ENCODE results near the gene ANTKMT.

Gene ANTKMT

GRCh38 chr16:733382-734207, 12.6 kb downstream of the ANTKMT start:
- Histone ChIP-seq H3K27me3 (ENCODE audit: insufficient read depth, low read length) (no peaks in the 10 kb centered on the region), H3K4me1 (ENCODE audit: insufficient read depth, low read length) (0 out of 2 replicates have a peak, but pooled peaks cover 5% of the 10 kb centered on the region), H3K27ac (ENCODE audit: low read depth, low read length) (no peak overlapping the region), H3K9ac (ENCODE audit: low read depth, low read length) (no peak overlapping the region), H3K36me3 (ENCODE audit: insufficient read depth, low read length) (peaks cover 27% of the 10 kb centered on the region), H3K9me3 (ENCODE audit: insufficient read depth, low read depth, low read length) (no peaks in the 10 kb centered on the region), H3K4me3 (ENCODE audit: low read length) (no peak overlapping the region)
- 87% methylated on average over 34 of the region's 34 CpGs for WGBS

DNA sequence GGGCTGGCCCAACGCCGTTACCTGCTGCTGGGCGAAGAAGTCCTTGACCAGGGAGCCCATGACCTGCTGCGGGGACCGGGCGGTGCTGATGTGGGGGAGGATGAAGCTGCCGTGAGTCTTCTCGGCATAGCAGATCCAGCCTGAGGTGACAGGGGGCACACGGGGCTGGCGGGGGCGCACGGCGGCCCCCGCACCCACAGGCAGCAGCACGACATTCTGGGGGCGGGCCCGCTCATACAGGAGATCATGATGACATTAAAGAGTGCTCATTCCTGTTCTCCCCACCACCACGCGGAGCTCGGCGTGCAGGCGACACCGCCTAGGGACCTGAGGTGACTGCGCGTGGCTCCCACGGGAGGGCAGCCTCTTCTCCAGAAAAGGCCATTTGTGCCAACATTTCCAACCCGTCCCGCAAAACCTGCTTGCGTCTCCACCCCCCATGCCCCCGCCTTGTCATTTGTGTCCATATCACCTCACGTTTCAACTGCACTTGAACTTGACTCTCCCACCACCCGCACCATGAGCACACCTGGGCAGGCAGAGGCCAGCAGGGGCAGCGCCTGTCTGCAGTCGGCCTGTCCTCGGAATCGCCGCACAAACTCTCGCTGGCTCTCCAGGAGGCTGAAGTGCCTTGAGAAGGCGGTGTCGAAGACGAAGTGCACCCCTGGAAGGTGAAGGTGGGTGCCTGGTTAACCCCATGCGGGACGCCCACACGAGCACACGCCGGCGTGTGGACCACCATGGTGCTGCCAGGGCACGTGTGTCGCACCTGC, 13.4 kb downstream of the ANTKMT start:
- Histone ChIP-seq H3K9ac (ENCODE audit: low read depth, low read length) (no peak overlapping the region), H3K9me3 (ENCODE audit: insufficient read depth, low read depth, low read length) (no peaks in the 10 kb centered on the region), H3K4me1 (ENCODE audit: insufficient read depth, low read length) (0 out of 2 replicates have a peak, but pooled peaks cover 5% of the 10 kb centered on the region), H3K36me3 (ENCODE audit: insufficient read depth, low read length) (peaks cover 27% of the 10 kb centered on the region), H3K4me3 (ENCODE audit: low read length) (no peak overlapping the region), H3K27me3 (ENCODE audit: insufficient read depth, low read length) (no peaks in the 10 kb centered on the region), H3K27ac (ENCODE audit: low read depth, low read length) (no peak overlapping the region)
- WGBS, result 94% methylated on average over 49 of the region's 49 CpGs

DNA sequence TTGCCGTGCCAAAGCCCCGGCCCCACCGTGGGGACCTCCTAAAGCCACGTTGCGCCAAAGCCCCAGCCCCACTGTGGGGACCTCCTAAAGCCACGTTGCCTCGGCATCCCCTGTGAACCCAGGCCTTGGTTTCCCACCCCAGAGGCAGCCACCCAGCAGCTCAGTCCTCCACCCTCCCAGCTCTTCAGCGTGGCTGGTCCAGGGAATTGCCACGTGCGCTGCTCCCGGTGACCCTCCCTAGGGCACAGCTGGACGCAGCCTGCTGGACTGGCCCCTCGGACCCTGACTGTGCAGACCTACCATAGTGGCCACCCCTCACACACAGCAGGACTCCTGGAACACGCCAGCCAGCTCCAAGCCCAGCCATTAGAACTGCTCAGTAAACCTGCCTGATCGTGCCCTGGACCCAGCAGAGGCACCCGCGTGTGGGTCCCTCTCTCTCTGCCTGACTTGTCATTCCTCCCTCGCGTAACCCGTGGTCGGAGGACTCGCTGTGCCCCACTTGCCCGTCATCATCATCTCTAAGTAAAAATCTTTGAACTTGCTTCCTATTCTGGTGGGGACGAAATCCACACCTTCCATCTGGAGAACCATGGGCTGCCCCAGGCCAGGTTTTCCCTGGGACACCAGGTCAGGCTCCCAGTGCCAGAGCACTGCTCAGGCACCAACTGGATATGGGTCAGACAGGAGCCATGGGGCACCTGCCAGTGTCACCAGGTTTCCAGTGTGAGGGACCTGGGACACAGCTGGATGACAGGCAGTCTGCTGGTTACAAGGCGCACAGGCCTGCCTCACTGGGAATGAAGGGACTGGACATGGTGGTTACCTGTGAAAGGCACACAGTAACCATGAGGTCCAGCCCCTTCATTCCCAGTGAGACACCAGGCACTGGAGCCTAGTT, 14.3 kb downstream of the ANTKMT start:
- Histone ChIP-seq H3K9ac (ENCODE audit: low read depth, low read length) (no peak overlapping the region), H3K27me3 (ENCODE audit: insufficient read depth, low read length) (no peaks in the 10 kb centered on the region), H3K9me3 (ENCODE audit: insufficient read depth, low read depth, low read length) (no peaks in the 10 kb centered on the region), H3K27ac (ENCODE audit: low read depth, low read length) (no peak overlapping the region), H3K4me1 (ENCODE audit: insufficient read depth, low read length) (0 out of 2 replicates have a peak, but pooled peaks cover 5% of the 10 kb centered on the region), H3K4me3 (ENCODE audit: low read length) (no peak overlapping the region), H3K36me3 (ENCODE audit: insufficient read depth, low read length) (peaks cover 27% of the 10 kb centered on the region)
- 96% methylated on average over 25 of the region's 25 CpGs for WGBS

GRCh38 chr16:735982-736453, 15.1 kb downstream of the ANTKMT start:
- 96% methylated on average over 13 of the region's 13 CpGs for WGBS
- Histone ChIP-seq H3K4me1 (ENCODE audit: insufficient read depth, low read length) (0 out of 2 replicates have a peak, but pooled peaks cover 5% of the 10 kb centered on the region), H3K9me3 (ENCODE audit: insufficient read depth, low read depth, low read length) (no peaks in the 10 kb centered on the region), H3K27me3 (ENCODE audit: insufficient read depth, low read length) (no peaks in the 10 kb centered on the region), H3K27ac (ENCODE audit: low read depth, low read length) (no peak overlapping the region), H3K36me3 (ENCODE audit: insufficient read depth, low read length) (peaks cover 27% of the 10 kb centered on the region), H3K9ac (ENCODE audit: low read depth, low read length) (no peak overlapping the region), H3K4me3 (ENCODE audit: low read length) (no peak overlapping the region)

- Histone ChIP-seq H3K36me3 (ENCODE audit: insufficient read depth, low read length) (peaks cover 25% of the 10 kb centered on the region), H3K9ac (ENCODE audit: low read depth, low read length) (peak overlapping the region; percentile 49; the same call in 1 of the 2 replicates), H3K4me3 (ENCODE audit: low read length) (no peak overlapping the region), H3K9me3 (ENCODE audit: insufficient read depth, low read depth, low read length) (no peaks in the 10 kb centered on the region), H3K27me3 (ENCODE audit: insufficient read depth, low read length) (no peaks in the 10 kb centered on the region), H3K27ac (ENCODE audit: low read depth, low read length) (no peak overlapping the region), H3K4me1 (ENCODE audit: insufficient read depth, low read length) (0 out of 2 replicates have a peak, but pooled peaks cover 5% of the 10 kb centered on the region)
- 96% methylated on average over 29 of the region's 29 CpGs for WGBS
Measured at GRCh38 chr16:736936-737481, 16.1 kb downstream of the ANTKMT start.

GRCh38 chr16:739560-740458, 18.9 kb downstream of the ANTKMT start:
- H3K4me3 ChIP-seq (ENCODE audit: low read length), result peak overlapping the region; percentile 93
- 51% methylated on average over 38 of the region's 38 CpGs for WGBS
- H3K27me3 ChIP-seq (ENCODE audit: insufficient read depth, low read length), result no peaks in the 10 kb centered on the region
- H3K9ac ChIP-seq (ENCODE audit: low read depth, low read length), result peak overlapping the region; percentile 76
- H3K27ac ChIP-seq (ENCODE audit: low read depth, low read length), result no peak overlapping the region
- H3K4me1 ChIP-seq (ENCODE audit: insufficient read depth, low read length), result 0 out of 2 replicates have a peak, but pooled peaks cover 5% of the 10 kb centered on the region
- peaks cover 12% of the 10 kb centered on the region; the same call in 1 of the 2 replicates for H3K36me3 ChIP-seq (ENCODE audit: insufficient read depth, low read length)
- H3K9me3 ChIP-seq (ENCODE audit: insufficient read depth, low read depth, low read length), result no peaks in the 10 kb centered on the region

GRCh38 chr16:740459-740763, 19.5 kb downstream of the ANTKMT start:
- 0 out of 2 replicates have a peak, but pooled peaks cover 5% of the 10 kb centered on the region for H3K4me1 ChIP-seq (ENCODE audit: insufficient read depth, low read length)
- H3K4me3 ChIP-seq (ENCODE audit: low read length), result peak overlapping the region; percentile 93
- peaks cover 12% of the 10 kb centered on the region; the same call in 1 of the 2 replicates for H3K36me3 ChIP-seq (ENCODE audit: insufficient read depth, low read length)
- H3K27ac ChIP-seq (ENCODE audit: low read depth, low read length), result peak overlapping the region; percentile 60
- H3K27me3 ChIP-seq (ENCODE audit: insufficient read depth, low read length), result no peaks in the 10 kb centered on the region
- H3K9ac ChIP-seq (ENCODE audit: low read depth, low read length), result peak overlapping the region; percentile 76
- WGBS, result 1% methylated on average over 22 of the region's 22 CpGs
- H3K9me3 ChIP-seq (ENCODE audit: insufficient read depth, low read depth, low read length), result no peaks in the 10 kb centered on the region

DNA sequence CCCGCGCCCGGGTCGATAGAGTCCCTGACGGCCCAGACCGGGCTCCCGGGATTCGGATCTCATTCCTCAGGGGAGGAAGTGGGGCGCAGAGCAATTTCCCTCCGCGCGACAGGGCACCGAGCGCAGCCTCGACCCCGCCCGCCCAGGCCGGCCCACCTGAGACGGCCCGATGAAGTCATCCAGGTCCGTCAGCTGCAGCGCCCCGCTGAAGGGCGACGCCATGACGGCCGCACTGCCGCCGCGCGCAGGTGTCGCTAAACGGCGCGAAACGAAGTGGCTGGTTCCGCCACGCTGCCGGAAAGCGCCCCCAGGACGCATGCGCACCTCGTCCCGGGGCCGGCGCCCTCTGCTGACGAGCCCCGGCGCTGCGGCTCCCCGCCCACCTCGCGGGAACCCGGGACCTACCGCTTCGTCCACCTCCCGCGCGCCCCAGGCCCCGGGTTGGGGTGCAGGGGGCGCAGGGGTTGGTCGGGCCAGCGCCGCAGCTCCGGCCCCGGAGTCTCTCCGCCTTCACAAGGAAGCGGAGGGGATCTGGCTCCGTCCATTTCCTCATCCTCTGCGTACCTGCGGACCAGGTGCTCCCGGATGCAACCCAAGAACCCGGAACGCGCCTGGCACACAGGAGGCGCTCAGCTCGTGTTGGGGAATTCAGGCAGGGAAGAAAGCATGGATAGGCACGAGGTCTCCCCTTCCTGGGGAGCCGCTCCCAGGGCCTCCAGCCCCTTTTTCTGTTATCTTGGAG, 20.0 kb downstream of the ANTKMT start, which contains the start of gene CIAO3:
CIAO3 (minus strand) TSS at position 234 of the 742 bp plus-strand sequence; CDS start at position 222, 12 bp downstream.
- Histone ChIP-seq H3K27ac (ENCODE audit: low read depth, low read length) (peak within 1 kb of the TSS; percentile 60), H3K4me3 (ENCODE audit: low read length) (peak within 1 kb of the TSS; percentile 93), H3K36me3 (ENCODE audit: insufficient read depth, low read length) (peaks cover 7% of the 10 kb centered on the region; the same call in 1 of the 2 replicates), H3K9ac (ENCODE audit: low read depth, low read length) (peak within 1 kb of the TSS; percentile 80), H3K9me3 (ENCODE audit: insufficient read depth, low read depth, low read length) (no peaks in the 10 kb centered on the region), H3K4me1 (ENCODE audit: insufficient read depth, low read length) (0 out of 2 replicates have a peak, but pooled peaks cover 5% of the 10 kb centered on the region), H3K27me3 (ENCODE audit: insufficient read depth, low read length) (no peaks in the 10 kb centered on the region)
- WGBS, result under 1% methylated on average over 79 of the region's 79 CpGs

- H3K27me3 ChIP-seq (ENCODE audit: insufficient read depth, low read length), result no peaks in the 10 kb centered on the region
- 95% methylated on average over 15 of the region's 15 CpGs for WGBS
- H3K4me1 ChIP-seq (ENCODE audit: insufficient read depth, low read length), result 0 out of 2 replicates have a peak, but pooled peaks cover 5% of the 10 kb centered on the region
- H3K9ac ChIP-seq (ENCODE audit: low read depth, low read length), result no peak overlapping the region
- no peaks in the 10 kb centered on the region for H3K9me3 ChIP-seq (ENCODE audit: insufficient read depth, low read depth, low read length)
- H3K36me3 ChIP-seq (ENCODE audit: insufficient read depth, low read length), result peaks cover 2% of the 10 kb centered on the region; the same call in 1 of the 2 replicates
- H3K4me3 ChIP-seq (ENCODE audit: low read length), result no peak overlapping the region
- H3K27ac ChIP-seq (ENCODE audit: low read depth, low read length), result no peak overlapping the region
Measured at GRCh38 chr16:741986-742629, 21.2 kb downstream of the ANTKMT start.

Data from HUES64 (cell line).